ENCODE results near the gene RASGRP4.

RASGRP4 gene

DNA sequence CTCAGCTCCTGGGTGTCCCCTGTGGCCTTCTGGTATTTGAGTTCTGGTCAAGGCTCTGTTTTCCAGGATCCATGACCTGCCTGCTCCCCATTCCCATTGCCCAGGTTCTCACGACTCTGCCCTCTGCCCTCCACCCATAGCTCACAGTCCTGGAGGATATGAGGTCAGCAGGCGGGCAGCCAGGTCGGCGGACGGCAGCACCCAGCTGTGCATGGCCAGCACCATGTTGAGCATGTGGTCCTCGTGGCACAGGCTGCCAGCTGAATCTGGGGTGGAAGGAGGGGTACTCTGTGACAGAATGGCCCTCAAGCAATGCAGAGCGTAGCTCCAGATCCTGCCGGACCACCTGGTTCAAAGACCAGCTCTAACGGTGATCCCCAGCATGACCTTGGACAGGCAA is 5.1 kb downstream of the RASGRP4 start:
- DNase-seq (ENCODE audit: extremely low read depth, insufficient read length): no peak
- Histone ChIP-seq H3K27me3 (replicated peaks; ENCODE audit: control insufficient read depth, insufficient read depth, low read length) (no peaks in the 10 kb centered on the region; the same call in 1 of the 2 replicates), H3K36me3 (ENCODE audit: control insufficient read depth, insufficient read depth, low read length) (no peaks in the 10 kb centered on the region), H3K4me3 (replicated peaks; ENCODE audit: low read depth, low read length) (no peak overlapping the region)
- TF ChIP-seq, protein P1, sequence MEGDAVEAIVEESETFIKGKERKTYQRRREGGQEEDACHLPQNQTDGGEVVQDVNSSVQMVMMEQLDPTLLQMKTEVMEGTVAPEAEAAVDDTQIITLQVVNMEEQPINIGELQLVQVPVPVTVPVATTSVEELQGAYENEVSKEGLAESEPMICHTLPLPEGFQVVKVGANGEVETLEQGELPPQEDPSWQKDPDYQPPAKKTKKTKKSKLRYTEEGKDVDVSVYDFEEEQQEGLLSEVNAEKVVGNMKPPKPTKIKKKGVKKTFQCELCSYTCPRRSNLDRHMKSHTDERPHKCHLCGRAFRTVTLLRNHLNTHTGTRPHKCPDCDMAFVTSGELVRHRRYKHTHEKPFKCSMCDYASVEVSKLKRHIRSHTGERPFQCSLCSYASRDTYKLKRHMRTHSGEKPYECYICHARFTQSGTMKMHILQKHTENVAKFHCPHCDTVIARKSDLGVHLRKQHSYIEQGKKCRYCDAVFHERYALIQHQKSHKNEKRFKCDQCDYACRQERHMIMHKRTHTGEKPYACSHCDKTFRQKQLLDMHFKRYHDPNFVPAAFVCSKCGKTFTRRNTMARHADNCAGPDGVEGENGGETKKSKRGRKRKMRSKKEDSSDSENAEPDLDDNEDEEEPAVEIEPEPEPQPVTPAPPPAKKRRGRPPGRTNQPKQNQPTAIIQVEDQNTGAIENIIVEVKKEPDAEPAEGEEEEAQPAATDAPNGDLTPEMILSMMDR (IDR thresholded peaks at IDR 0.05; ENCODE audit: insufficient read depth, low read length, poor library complexity, severe bottlenecking): no peak

DNA sequence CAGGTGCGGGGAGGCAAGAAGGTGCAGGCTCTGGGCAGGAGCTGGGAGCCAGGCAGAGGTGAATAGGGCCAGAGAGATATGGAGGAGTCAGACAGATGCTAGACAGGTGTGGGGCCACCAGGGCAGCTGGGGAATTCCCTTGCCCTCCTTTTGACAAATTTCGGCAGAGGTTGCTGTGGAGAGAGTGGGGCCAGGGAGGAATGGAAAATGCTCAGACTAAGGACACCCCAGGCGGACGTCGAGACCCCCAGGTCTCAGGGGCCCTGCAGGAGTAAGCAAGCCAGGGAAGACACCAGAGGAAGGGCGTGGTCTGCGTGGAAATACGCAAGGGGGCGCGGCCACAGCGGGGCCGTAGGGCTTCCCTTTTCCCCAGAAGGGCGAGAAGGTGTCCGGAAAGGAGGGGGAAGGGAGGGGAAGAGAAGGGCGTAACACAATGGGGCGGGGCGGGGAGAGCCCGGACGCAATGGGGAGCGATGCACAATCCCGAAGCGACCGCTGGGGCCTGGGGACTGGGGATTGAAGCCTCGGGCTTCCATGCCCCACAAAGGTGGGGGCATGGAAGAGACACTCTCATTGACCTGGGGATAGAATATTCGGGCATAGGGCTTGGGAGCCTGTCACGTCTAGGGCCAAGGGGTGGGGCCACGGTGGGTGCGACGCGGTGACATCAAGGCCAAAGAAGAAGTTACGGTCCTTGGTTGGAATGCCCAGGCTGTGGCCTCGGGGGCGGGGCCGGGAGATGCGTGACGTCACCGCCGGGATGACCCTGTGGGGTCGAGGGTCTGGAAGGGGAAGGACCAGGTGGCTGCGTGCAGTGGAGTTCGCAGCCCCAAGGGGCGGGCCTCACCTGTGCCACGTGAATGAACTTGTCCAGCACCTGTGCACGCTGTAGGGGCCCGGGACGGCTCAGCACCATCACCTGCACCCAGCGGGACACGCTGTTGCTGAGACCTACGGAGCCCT is 8.2 kb downstream of the RASGRP4 start:
- TF ChIP-seq, protein P1 (IDR thresholded peaks at IDR 0.05; ENCODE audit: insufficient read depth, low read length, poor library complexity, severe bottlenecking): no peak
- peak; percentile 67 for DNase-seq (ENCODE audit: extremely low read depth, insufficient read length)
- H3K27me3 ChIP-seq (replicated peaks; ENCODE audit: control insufficient read depth, insufficient read depth, low read length): no peaks in the 10 kb centered on the region; the same call in 1 of the 2 replicates
- peak overlapping the region; percentile 49 for H3K4me3 ChIP-seq (replicated peaks; ENCODE audit: low read depth, low read length)
- H3K36me3 ChIP-seq (ENCODE audit: control insufficient read depth, insufficient read depth, low read length): no peaks in the 10 kb centered on the region

DNA sequence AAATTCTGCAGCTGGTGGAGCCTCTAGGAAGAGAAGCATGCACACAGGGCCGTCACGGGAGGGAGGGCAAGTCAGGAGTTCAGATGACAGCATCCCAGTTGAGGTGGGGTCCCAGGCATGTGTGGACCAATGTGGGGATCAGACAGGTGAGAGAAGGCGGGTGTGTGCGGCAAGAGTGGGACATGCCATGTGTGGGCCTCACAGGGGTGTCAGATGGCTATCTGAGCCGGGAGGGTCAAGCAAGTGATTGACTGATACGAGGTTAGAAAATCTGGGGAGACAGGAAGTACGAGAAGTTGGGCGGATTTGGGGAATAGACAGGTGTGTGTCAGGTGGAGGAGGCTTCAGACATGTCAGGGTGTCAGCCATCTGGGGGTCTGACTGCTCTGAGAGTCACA is 8.9 kb downstream of the RASGRP4 start:
- H3K36me3 ChIP-seq (ENCODE audit: control insufficient read depth, insufficient read depth, low read length): no peaks in the 10 kb centered on the region
- no peaks in the 10 kb centered on the region; the same call in 1 of the 2 replicates for H3K27me3 ChIP-seq (replicated peaks; ENCODE audit: control insufficient read depth, insufficient read depth, low read length)
- TF ChIP-seq, protein P1 (IDR thresholded peaks at IDR 0.05; ENCODE audit: insufficient read depth, low read length, poor library complexity, severe bottlenecking): no peak
- no peak overlapping the region for H3K4me3 ChIP-seq (replicated peaks; ENCODE audit: low read depth, low read length)
- no peak for DNase-seq (ENCODE audit: extremely low read depth, insufficient read length)

GRCh38 chr19:38413416-38413815 is 12.6 kb downstream of the RASGRP4 start:
- no peaks in the 10 kb centered on the region for H3K27me3 ChIP-seq (replicated peaks; ENCODE audit: control insufficient read depth, insufficient read depth, low read length)
- no peaks in the 10 kb centered on the region for H3K36me3 ChIP-seq (ENCODE audit: control insufficient read depth, insufficient read depth, low read length)
- no peak overlapping the region for H3K4me3 ChIP-seq (replicated peaks; ENCODE audit: low read depth, low read length)
- TF ChIP-seq, protein P1 (IDR thresholded peaks at IDR 0.05; ENCODE audit: insufficient read depth, low read length, poor library complexity, severe bottlenecking): no peak
- no peak for DNase-seq (ENCODE audit: extremely low read depth, insufficient read length)

GRCh38 chr19:38412961-38413360 is 13.1 kb downstream of the RASGRP4 start:
- H3K27me3 ChIP-seq (replicated peaks; ENCODE audit: control insufficient read depth, insufficient read depth, low read length): no peaks in the 10 kb centered on the region
- TF ChIP-seq, protein P1 (IDR thresholded peaks at IDR 0.05; ENCODE audit: insufficient read depth, low read length, poor library complexity, severe bottlenecking): no peak
- DNase-seq (ENCODE audit: extremely low read depth, insufficient read length): no peak
- no peak overlapping the region for H3K4me3 ChIP-seq (replicated peaks; ENCODE audit: low read depth, low read length)
- H3K36me3 ChIP-seq (ENCODE audit: control insufficient read depth, insufficient read depth, low read length): no peaks in the 10 kb centered on the region
